Measurements from ENCODE around the gene UQCC2. TPM values are rescaled to one million over a fixed set of nuclear protein-coding genes. Genes with fewer than 3 reads are reported as not detected.

Gene UQCC2
- total RNA-seq, 6 experiments from 2014 or later: 109 to 167 (median 140) TPM

DNA sequence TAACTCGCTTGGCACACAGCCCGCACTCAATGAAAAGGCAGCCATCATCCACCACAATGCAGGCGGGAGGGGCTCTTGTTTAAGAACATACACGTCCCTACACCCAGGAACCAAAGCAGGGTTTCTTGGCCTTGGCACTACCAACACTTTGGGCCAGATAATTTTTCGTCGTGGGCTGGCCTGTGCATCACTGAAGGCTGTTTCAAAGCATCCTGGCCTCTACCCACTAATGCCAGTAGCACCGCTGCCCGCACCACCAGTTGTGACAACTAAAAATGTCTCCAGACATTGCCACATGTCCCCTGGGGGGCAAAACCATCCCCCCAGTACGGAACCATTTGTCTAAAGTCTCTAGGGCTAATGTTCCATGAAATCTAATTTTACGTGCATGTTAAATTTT is 13.0 kb downstream of the UQCC2 start:
- DNase-seq: no peak
- Mint-ChIP-seq H3K36me3 (ENCODE audit: low read depth) (peaks cover 13% of the 10 kb centered on the region; the same call in 1 of the 2 replicates), H3K9me3 (no peaks in the 10 kb centered on the region), H3K4me3 (no peak overlapping the region), H3K27me3 (ENCODE audit: insufficient read depth) (no peaks in the 10 kb centered on the region; the same call in 1 of the 2 replicates), H3K27ac (no peak overlapping the region), H3K4me1 (ENCODE audit: low read depth) (peaks cover 61% of the 10 kb centered on the region)
- TF ChIP-seq, protein P1, sequence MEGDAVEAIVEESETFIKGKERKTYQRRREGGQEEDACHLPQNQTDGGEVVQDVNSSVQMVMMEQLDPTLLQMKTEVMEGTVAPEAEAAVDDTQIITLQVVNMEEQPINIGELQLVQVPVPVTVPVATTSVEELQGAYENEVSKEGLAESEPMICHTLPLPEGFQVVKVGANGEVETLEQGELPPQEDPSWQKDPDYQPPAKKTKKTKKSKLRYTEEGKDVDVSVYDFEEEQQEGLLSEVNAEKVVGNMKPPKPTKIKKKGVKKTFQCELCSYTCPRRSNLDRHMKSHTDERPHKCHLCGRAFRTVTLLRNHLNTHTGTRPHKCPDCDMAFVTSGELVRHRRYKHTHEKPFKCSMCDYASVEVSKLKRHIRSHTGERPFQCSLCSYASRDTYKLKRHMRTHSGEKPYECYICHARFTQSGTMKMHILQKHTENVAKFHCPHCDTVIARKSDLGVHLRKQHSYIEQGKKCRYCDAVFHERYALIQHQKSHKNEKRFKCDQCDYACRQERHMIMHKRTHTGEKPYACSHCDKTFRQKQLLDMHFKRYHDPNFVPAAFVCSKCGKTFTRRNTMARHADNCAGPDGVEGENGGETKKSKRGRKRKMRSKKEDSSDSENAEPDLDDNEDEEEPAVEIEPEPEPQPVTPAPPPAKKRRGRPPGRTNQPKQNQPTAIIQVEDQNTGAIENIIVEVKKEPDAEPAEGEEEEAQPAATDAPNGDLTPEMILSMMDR (IDR thresholded peaks at IDR 0.05): no peak

DNA sequence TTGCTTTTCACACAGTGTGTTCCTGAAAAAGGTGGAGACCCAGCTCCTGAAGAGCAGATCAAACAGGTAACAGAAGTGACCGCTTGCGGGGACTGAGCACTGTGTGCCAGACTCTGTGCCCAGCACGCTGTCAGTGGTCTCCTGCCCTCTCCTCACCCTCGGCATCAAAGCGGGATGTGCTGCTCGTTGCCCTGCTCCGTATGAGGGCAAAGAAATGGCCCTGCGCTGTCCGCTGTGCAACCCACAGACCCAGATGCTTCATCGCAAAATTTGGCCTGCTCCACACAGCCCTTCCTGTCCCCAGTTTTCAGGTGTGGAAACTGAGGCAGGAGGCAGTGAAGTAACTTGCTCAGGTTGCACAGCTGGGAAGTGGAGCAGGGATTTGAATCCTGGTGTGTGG is 13.7 kb downstream of the UQCC2 start:
- Mint-ChIP-seq H3K9me3 (no peaks in the 10 kb centered on the region), H3K27ac (peak overlapping the region; percentile 73), H3K27me3 (ENCODE audit: insufficient read depth) (no peaks in the 10 kb centered on the region; the same call in 1 of the 2 replicates), H3K4me3 (no peak overlapping the region), H3K36me3 (ENCODE audit: low read depth) (peaks cover 13% of the 10 kb centered on the region; the same call in 1 of the 2 replicates), H3K4me1 (ENCODE audit: low read depth) (peaks cover 68% of the 10 kb centered on the region)
- no peak for DNase-seq
- TF ChIP-seq, protein P1 (IDR thresholded peaks at IDR 0.05): no peak

DNA sequence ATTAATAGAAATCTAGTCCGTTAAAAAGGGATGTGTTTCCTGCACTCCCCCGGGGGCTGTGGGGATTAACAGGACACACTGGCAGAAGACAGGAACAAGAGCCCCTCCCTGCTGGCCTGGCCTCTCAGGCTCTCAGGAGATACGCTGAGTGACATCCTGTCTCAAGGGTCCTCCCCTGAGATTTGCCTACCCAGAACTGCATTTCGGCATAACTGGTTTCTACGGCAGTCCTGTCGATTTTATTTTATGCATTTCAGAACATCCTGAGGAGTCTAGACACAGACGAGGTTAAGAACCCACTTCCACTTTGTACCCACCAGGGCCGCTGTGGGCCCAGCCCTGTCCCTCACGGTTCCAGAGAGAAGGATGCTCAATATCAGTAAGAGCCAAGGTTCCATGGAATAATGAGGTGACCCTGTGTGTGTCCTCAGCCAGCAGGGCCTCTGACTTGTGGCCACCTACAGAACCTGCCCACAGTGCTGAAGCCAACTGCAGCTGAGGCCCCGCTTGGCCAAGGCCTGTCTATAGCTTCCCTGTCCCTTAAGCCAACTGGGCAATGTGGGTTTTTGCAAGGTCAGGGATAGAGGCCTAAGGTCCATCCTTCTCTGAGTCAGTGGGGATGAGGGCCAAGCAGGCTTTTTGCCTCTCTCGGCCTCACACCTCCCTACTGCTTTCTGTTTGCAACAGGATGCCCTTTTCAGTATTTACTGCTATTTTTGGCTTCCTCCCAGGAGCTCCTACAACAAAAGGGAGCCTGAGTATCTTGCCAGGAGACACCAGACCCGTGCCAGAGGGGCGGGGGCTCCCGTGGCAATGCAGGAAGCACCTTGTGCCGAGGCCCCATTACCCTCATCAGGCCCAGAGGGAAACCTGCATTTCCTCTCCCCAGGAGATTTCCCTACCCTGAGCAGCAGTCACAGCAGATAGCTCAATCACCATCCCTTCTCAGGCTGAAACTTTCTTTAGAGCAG is 14.7 kb downstream of the UQCC2 start:
- TF ChIP-seq, protein P1 (IDR thresholded peaks at IDR 0.05): no peak
- H3K27ac Mint-ChIP-seq: peak overlapping the region; percentile 73
- peaks cover 16% of the 10 kb centered on the region; the same call in 1 of the 2 replicates for H3K36me3 Mint-ChIP-seq (ENCODE audit: low read depth)
- no peaks in the 10 kb centered on the region; the same call in 1 of the 2 replicates for H3K27me3 Mint-ChIP-seq (ENCODE audit: insufficient read depth)
- H3K9me3 Mint-ChIP-seq: no peaks in the 10 kb centered on the region
- no peak overlapping the region; the same call in 1 of the 2 replicates for H3K4me3 Mint-ChIP-seq
- DNase-seq: peak; percentile 46
- H3K4me1 Mint-ChIP-seq (ENCODE audit: low read depth): peaks cover 68% of the 10 kb centered on the region

DNA sequence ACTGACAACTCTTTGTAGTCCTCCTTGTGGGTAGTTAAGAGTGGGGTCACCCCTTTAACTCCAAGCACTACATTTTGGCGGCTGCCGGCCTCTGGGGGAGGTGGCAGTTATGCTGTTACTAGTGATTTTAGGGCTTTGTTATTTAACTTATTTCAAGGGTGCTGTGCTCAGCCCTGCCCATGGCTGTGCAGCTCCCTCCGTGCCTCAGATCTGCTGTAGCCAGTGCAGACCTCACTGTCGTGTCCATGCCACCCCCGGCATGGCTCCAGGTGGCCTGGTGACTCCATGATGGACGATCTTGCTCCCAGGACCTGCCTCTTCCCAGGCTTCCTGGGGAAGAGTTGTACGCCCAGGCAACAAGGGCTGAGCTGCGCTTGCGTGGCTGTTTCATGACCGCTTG is 15.4 kb downstream of the UQCC2 start:
- Mint-ChIP-seq H3K27ac (peak overlapping the region; percentile 73), H3K36me3 (ENCODE audit: low read depth) (peaks cover 20% of the 10 kb centered on the region), H3K27me3 (ENCODE audit: insufficient read depth) (no peaks in the 10 kb centered on the region; the same call in 1 of the 2 replicates), H3K9me3 (no peaks in the 10 kb centered on the region), H3K4me1 (ENCODE audit: low read depth) (peaks cover 70% of the 10 kb centered on the region), H3K4me3 (no peak overlapping the region)
- no peak for DNase-seq
- TF ChIP-seq, protein P1 (IDR thresholded peaks at IDR 0.05): no peak

DNA sequence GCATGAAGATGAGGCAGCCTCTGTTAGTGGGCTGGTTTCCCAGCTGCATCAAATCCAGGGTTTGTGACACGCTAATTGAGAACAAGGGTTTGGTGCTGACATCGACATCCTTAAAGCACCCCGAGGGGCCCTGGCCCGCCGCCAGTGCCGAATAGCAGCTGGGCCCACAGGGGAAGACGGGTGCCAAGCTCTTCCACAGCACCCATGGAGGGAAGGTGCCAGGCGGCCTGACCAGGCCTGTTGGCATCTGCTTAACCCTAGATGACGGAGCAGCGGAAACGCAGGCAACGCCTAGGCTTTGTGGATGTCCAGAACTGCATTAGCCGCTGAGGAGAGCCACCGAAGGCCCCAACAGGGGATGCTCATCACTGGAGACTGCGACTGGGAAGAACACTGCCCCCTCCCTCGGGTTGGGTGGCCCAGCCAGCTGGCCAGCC is 16.0 kb downstream of the UQCC2 start:
- H3K27ac Mint-ChIP-seq: peak overlapping the region; percentile 96
- peaks cover 73% of the 10 kb centered on the region for H3K4me1 Mint-ChIP-seq (ENCODE audit: low read depth)
- H3K36me3 Mint-ChIP-seq (ENCODE audit: low read depth): peaks cover 25% of the 10 kb centered on the region
- H3K4me3 Mint-ChIP-seq: no peak overlapping the region
- H3K27me3 Mint-ChIP-seq (ENCODE audit: insufficient read depth): no peaks in the 10 kb centered on the region; the same call in 1 of the 2 replicates
- no peak for DNase-seq
- H3K9me3 Mint-ChIP-seq: no peaks in the 10 kb centered on the region
- TF ChIP-seq, protein P1 (IDR thresholded peaks at IDR 0.05): no peak
